ENCODE results near the gene PRDM11.

PRDM11 gene

DNA sequence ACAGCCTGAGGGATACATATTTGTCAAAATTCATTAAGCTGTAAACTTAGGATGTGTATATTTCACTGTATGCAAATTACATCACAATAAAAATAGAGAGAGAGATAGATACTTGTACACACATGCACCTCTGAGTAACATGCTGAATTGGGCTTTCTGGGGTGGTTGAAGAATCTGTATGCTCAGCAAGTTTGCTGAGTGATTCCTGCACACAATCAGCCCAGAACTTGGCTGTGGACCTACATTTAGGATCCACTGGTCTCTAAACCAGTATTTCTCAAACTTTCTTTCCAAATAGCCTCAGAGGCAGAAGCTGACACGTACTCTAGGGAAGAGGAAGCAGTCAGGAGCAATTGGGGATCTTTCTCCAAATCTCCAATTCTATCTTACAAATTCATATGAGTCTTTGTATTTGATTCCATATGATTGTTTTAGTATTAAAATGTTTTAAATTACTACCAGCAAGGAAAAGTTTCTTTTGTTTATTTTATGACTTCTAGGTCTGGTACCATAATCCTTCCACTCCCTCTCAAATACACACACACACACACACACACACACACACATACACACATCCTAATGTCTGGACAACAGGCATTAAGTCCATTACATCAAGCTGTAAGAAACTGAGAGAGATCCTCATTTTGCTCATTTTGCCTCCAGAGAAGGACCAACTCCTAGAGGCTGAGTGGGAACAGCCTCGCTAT is 119.7 kb downstream of the PRDM11 start:
- no peak for DNase-seq (ENCODE audit: low read depth)

- no peak for DNase-seq (ENCODE audit: low read depth)
Observed at GRCh38 chr11:45266676-45267020, 120.2 kb downstream of the PRDM11 start.

GRCh38 chr11:45267052-45267451 is 120.6 kb downstream of the PRDM11 start:
- DNase-seq (ENCODE audit: low read depth): no peak

- no peak for DNase-seq (ENCODE audit: low read depth)
Observed at GRCh38 chr11:45267652-45268299, 121.3 kb downstream of the PRDM11 start.

- no peak for DNase-seq (ENCODE audit: low read depth)
Observed at GRCh38 chr11:45269678-45270077, 123.2 kb downstream of the PRDM11 start.

DNA sequence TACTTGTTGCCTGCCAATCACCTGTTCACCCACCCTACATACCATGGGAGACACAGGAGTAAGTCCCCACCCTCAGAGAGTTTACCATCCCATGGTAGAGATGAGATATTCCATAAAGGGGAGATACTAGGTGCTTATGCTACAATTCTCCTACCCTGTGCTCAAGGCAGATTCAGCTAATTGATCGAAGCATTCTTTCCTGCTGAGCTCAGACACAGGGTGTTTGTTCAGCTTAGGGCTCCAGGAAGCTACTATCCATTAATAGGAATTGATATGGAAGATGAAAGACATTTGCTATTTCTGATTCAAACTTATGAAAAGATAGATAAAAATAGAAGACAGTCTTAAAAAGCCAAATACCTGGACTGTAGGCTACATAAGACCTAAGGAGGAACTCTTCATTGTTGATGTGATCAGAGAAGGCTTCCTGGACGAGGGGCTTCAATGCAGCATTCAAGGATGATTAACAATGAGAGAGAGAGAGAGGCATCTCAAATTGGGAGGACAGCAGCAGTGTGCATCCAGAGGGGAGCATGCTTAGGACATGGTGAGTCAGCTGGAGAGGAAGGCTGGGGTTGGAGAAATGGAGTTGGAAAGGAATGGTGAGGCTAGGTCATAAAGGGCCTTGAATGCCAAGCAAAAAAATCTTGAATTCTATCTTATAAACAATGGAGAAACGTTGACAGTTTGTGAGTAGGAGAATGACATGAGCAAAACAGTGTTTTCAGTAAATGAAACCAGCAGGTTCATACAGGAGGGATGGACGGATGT is 124.7 kb downstream of the PRDM11 start:
- DNase-seq (ENCODE audit: low read depth): no peak

DNA sequence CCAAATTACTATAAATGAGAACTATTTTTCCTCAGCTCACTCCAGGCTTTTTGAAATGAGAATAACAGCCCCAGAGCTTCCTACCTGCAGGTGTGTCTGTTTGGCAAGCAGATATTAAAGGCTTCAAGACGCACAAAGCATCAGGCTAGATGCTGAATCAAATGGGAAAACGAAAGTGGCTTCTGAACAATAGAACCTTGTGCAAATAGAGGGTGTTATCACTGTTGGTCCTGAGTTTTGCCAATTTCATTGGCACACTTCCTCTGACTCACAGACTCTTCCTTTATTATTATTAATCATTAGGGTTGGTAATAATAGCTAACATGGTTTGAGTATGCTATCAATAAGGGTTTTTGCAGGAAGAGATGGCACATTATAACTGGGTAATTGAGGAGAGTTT is 126.3 kb downstream of the PRDM11 start:
- DNase-seq (ENCODE audit: low read depth): no peak

GRCh38 chr11:45273509-45273908 is 127.1 kb downstream of the PRDM11 start:
- DNase-seq (ENCODE audit: low read depth): no peak

GRCh38 chr11:45274206-45274605 is 127.8 kb downstream of the PRDM11 start:
- DNase-seq (ENCODE audit: low read depth): no peak

DNA sequence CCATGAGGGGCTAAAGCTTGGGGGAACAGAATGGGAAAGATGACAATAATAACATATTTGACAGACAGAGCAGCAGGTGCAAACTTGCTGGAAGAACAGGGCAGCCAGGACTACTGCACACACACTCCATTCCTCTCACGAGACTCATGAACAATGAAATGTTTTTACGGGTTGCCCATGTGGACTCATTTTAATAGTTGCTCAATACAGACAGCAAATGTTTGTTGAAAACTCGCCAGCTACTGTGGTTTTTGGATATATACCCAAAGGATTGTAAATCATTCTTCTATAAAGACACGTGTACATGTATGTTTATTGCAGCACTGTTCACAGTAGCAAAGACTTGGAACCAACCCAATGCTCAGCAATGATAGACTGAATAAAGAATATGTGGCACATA is 129.4 kb downstream of the PRDM11 start:
- DNase-seq (ENCODE audit: low read depth): no peak

DNA sequence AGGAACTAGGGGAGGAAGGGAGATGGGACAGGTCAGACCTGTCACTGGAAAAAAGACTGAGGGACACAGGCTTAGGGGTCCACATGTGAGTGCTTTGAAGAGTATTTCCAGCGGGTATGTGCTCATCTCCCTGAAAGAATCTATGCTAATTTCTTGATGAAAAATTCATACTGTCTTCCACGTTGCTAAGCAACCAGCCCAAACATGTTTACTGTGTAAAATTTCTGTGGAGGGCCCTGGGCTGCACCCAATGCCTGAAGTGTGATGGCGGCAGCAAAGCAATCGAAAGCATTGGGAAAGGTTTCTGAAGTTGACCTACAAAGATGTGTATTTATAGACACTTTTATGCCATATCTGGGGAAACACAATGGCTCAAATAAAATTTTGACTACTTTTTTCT is 132.3 kb downstream of the PRDM11 start:
- no peak for DNase-seq (ENCODE audit: low read depth)

- no peak for DNase-seq (ENCODE audit: low read depth)
Observed at GRCh38 chr11:45279645-45280044, 133.2 kb downstream of the PRDM11 start.

DNA sequence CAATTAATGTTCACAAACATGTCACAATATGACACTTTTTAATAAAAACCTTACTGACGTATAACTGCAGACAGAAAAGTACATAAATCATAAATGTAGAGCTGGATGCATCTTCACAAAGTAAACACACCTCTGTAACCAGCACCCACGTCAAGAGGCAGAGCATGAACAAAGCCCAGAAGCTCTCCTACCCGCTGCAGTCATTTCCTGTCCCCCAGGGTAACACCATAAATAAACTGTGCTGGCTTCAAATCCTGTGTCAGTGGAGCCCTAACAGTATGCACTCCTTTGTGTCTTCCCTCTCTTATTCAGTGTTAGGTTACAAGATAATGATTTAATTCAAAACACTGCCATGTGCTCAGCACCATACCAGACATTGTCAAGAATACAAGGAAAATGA is 134.0 kb downstream of the PRDM11 start:
- DNase-seq (ENCODE audit: low read depth): no peak

GRCh38 chr11:45282081-45282480 is 135.6 kb downstream of the PRDM11 start:
- DNase-seq (ENCODE audit: low read depth): no peak
